Activated T-helper 1 cell treated with Interleukin-2 at 50 U/mL for 16 hours (primary cell): ENCODE results near the gene GPR18.

Experiments
- DNase-seq: peaks from one replicate; pipeline ENCODE4 v3.0.0-alpha.2; 2020; ENCODE audit warnings: low read depth

Gene GPR18, protein sequence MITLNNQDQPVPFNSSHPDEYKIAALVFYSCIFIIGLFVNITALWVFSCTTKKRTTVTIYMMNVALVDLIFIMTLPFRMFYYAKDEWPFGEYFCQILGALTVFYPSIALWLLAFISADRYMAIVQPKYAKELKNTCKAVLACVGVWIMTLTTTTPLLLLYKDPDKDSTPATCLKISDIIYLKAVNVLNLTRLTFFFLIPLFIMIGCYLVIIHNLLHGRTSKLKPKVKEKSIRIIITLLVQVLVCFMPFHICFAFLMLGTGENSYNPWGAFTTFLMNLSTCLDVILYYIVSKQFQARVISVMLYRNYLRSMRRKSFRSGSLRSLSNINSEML

DNA sequence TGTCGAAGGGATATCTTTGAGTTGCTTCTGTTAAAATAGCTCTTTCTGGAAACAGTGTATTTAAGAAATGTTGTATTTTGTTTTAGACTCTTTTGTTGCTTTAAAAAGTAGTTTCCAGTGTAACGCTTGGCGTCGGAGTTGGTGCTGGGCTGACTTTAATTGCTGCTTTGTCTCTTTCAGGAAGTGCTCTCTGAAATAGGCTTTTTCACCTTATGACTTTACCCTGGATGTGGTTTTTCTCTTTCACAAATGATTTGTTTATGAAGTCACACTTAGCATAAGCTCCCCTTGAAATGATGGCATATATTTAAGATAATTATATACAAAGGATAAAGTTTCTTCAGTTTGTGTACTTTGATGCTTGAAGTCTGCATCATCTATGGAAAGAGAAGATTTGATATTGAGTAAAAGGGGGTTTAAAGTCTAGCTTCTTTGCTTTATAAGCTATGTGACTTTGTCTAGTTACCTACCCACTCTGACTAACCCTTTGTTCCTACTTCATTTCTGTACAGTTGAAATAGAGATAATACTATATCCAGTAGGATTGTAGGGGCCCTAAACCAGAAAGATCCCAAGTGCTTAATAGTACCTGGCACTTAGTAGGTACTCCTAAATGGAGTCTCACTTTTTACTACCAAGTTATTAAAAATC lies at the start of gene GPR18:
GPR18 (minus strand) TSS at position 170 of the 651 bp plus-strand sequence. CDS start 2,507 bp downstream, outside the sequence.
- DNase-seq: no peak

DNA sequence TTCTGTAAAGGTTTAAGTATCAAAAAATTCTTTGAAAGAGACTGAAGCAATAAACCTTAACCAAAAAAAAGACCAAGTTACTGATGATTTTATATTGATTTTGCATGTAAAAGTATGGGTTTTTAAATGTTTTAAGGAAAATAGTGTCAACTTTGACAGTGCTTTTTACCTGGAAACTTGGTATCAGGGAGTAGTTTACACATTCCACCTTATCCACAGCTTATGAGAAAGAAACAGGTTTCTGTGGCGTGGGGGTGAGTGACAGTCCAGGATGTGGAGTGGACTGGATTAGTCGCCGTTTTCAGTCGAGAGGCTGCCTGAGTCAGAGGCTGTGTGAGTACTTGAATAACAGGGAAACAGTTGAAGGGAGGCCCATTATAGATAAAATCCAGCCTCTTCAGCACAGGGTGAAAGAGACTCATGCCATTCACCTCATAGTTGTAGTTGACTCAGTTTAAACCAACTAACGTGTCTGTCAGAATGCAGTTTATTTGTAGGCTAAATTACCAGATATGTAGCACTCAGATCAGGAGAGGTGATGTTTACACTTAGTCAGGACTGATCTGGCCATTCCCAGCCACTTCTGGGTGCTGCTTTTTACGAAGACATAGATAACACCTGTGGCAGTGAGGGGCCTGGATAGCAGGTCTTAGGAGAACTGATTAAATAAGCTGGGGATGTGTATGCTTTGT lies 49.6 kb upstream of the GPR18 start:
- DNase-seq: no peak

- DNase-seq: no peak
These were observed 49.1 kb upstream of the GPR18 start, which contains the start of gene GPR183 for GRCh38 chr13:99307247-99307646. Gene GPR183, minus strand, starts transcription at chr13:99307399. Its CDS starts 11,254 bp downstream, at chr13:99296145.

DNA sequence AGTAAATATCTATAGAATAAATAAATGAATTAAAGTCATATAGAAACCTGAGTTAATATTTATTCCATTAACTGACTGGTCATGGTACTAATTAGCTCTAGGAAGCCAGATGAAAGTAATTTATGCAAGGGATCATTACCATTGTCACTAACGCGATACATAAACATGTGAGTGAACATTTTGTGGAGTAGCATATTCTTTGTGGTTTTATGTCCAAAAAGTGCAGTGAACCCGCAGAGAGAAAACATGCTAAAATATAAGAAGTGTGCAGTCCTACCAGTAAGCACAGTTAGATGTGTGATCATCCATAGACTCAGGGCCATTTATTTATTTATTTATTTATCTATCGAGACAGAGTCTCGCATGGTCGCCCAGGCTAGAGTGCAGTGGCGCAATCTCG lies 47.4 kb upstream of the GPR18 start:
- no peak for DNase-seq

DNA sequence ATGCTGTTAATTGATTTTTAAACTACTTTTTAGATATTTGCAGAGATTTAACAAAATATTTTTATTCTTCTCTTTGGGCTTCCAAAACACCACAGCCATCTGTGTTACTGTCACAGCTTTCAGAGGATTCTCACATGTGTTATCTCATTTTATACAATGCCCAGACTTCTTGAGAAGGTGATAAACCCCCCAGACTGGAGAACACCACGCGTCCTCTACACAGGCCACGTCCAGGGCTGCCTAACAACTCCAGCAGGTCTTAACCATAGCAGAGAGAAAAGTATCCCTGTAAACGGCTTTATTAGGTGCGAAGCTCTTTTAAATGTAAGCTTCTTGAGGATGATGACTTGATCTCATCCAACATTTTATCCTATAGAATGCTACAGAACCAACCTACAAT lies 47.0 kb upstream of the GPR18 start:
- DNase-seq: no peak

GRCh38 chr13:99304541-99304940 lies 46.4 kb upstream of the GPR18 start:
- DNase-seq: no peak

- DNase-seq: no peak
These were observed 45.8 kb upstream of the GPR18 start for GRCh38 chr13:99303863-99304521.

- DNase-seq: no peak
These were observed 44.7 kb upstream of the GPR18 start for GRCh38 chr13:99302637-99303505.

DNA sequence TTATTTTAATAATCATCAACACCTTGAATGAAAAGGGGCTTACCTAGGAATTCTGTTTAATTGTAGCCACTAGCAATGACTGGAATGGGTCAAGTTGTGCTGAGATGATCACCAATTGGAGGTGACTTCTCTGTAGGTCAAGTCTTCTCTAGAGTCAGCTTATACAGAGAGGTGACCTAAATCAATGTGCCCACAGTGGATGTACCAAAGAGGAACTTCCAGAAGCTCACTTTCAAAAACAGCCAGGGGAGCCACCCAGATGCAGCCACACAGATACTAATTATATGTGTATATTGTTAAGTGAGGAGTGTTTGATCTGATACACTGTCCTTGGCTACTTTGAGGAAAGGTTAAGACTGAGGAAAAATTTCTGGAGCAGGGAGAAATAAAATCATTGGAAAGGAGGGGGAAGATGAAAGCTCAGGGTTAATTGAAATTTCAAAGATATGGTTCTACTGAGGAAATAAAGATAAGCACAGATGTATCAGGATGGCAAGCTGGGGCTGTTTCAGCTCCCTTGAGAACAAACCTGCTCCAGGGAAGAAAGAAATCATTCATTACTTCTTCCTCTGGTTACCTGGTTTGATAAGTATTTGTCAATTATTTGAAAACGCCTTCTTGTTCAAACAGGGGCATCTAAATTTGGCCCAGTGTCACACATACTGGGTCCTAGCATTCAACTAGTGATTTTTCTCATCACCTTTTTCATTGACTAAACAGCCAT lies 43.9 kb upstream of the GPR18 start:
- DNase-seq: no peak

DNA sequence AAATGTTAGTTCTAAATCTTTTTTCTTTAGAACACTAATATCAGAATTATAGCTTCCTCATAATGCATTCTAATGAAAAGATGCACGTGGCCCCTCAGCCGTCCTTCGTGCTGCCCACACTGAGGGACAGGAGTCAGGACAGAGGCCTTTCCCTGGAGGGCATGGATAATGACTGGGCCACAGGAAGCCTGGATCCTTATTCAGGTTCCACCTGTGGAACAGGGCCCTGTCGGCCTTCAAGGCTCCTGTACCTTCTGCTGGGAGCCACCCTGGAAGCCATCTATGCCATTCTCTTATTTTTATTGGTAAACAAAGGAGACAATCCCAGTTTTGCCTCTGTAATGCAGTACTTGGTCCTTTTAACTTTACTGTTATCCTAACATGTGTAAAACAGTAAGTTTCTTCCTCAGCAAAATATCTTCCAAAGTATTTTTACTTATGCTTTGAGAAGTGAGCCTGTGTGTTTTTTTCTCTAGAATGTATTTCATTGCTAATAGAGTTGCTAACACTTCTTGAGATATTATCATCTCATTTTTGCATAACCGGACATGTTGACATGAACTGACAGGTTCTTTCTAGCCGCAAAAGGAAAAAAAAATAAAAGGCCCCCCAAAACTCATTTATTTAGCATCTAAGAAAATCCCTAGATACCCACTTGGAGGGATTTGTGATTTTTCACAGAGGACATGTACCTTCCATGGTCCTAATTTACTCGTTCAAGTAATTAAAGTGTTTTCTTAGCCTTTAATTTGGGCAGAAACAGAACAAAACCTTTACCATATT lies 43.1 kb upstream of the GPR18 start:
- no peak for DNase-seq

- DNase-seq: no peak
These were observed 41.8 kb upstream of the GPR18 start for GRCh38 chr13:99299920-99300341.

GRCh38 chr13:99299256-99299919 lies 41.2 kb upstream of the GPR18 start:
- DNase-seq: no peak

GRCh38 chr13:99298056-99298455 lies 39.9 kb upstream of the GPR18 start:
- DNase-seq: no peak

DNA sequence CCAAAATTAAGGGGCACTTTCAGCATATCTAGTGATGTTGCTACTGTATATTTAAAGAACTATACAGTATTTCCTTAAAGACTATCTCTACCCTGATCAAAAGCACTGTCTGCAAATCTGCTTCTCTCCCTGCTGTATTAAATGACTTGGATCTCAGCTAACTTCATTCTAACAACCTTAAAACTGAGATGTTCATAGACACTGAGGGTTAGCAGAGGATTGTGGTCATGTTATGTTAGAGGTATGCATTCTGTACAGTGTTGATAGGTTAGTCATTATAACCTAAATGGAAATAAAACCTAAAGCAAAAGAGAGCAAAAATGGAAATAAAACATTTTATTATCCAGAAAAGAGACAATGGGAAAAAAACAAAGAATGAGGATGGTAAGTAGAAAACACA lies 39.2 kb upstream of the GPR18 start:
- no peak for DNase-seq

DNA sequence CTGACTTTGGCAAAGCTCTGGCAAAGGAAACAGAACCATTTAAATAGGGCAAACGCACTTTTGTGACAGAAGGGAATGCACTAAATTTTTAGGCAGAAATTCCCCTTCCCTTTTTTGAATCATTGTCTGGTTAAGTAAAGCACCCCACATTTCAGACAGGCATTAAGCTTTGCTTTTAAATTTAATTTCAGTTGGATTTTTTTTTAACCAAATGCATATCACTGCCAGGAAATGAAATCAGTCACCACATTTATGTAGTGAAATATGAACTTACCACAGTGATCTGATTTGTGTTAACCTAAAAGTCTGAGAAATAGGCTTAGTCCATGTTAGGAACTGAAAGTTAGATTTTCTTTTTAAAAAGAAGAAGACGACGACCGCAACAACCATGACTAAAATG lies 38.2 kb upstream of the GPR18 start:
- DNase-seq: no peak

DNA sequence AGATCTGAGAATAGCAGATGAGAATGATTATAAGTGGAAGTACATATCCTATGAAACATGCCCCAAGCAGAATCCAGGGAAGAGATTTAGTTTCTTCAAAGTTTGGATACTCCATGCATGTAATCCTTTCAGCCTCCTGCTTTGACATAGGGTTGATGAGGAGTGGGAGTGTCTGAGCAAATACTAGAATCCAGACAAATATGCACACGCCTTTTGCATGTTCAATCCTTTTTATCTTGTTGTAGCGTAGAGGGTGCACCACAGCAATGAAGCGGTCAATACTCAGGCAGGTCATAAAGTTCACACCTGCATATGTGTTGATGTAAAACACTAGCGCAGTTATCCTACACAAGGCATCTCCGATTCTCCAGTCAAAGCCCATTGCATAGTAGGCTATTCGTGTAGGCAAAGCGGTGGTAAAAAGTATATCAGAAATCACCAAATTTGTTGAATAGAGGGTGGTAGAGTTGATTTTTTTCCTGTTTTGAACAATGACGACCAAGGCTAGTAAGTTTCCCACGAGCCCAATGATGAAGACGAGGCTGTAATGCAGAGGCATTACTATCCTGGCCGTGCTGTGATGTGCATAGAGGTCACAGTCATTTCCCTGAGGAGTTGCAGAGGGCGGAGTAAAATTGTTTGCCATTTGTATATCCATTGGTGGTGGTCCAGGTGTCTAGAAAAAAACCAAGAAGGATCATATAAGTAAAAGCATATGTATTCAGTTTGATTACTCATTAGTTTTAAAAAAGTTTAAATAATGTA lies 37.5 kb upstream of the GPR18 start:
- no peak for DNase-seq

GRCh38 chr13:99294958-99295357 lies 36.8 kb upstream of the GPR18 start:
- no peak for DNase-seq

DNA sequence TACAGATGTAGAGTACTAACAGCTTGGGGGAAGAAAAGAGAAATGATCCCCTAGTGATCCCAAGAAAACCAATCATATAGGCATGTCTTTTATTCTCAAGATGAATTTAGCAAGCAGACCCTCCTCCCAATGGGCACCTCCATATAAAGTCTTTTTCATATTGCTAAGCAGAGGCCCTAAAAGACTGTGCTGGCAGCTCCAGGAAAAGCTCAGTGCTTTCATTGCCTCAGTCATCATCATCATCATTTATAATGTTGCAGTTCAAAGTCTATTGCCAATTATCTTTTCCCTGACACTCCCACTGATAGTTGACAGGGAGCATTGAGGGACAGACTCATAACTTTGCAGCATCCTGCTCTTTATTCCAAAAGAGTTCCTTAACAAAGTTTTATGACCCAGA lies 36.0 kb upstream of the GPR18 start:
- DNase-seq: no peak

DNA sequence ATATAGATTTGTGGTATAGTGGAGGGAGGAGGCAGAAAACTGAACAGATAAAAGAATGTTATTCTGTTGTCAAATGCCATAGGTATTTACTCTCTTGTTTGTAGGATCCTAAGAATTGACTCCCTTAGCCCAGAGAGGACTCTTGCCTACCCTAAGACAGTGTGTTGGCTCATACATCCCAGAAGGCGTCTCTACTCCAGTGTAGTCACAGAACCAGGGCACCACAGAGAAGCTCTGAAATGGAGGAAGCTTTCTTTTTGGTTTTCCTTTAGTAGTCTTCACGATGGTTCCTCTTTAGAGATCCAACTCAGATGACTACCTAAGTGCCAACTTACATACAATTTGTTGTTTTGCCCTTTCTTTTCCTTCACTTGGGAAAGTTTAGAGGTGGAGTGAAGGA lies 35.0 kb upstream of the GPR18 start:
- no peak for DNase-seq
